A673 (cell line): ENCODE data around the gene SYTL3.

Source experiments
- EZH2 ChIP-seq: fragments of 200-600 bp; sonication (generic); IDR thresholded peaks from 2 replicates; pipeline ENCODE4 v1.6.1; 2017; ENCODE audit warnings: borderline replicate concordance, low read depth, mild to moderate bottlenecking, mixed read lengths, antibody characterized with exemption, low read length; ENCODE audit not compliant: poor library complexity, severe bottlenecking
- TF ChIP-seq, protein P1 (sequence below): fragments of 300-800, 200-600 bp; sonication (generic); conservative IDR thresholded peaks from 2 replicates; pipeline ENCODE4 v1.5.1; 2017; ENCODE audit warnings: low read depth, mild to moderate bottlenecking, antibody characterized with exemption, low read length, moderate library complexity, mixed read lengths

DNA sequence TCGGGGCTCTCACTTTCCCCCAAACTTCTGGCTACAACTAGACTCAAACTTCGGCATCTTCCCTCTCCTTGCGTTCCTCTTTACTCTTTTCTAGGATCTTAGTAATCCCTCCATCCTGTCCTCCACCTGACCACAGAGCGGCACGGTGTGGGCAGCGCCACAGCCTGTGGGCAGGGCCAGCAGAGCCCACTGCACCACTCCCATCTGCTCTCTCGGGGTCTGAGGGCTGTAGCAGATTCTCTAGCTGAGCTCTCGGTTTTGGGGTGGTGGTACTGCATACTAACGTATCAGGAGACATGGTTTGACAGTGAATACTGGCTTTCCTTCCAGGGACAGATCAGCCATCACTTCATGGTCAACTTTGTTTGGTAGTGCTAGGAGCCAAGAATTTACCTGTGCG, 111.9 kb downstream of the SYTL3 start:
- TF ChIP-seq, protein P1, sequence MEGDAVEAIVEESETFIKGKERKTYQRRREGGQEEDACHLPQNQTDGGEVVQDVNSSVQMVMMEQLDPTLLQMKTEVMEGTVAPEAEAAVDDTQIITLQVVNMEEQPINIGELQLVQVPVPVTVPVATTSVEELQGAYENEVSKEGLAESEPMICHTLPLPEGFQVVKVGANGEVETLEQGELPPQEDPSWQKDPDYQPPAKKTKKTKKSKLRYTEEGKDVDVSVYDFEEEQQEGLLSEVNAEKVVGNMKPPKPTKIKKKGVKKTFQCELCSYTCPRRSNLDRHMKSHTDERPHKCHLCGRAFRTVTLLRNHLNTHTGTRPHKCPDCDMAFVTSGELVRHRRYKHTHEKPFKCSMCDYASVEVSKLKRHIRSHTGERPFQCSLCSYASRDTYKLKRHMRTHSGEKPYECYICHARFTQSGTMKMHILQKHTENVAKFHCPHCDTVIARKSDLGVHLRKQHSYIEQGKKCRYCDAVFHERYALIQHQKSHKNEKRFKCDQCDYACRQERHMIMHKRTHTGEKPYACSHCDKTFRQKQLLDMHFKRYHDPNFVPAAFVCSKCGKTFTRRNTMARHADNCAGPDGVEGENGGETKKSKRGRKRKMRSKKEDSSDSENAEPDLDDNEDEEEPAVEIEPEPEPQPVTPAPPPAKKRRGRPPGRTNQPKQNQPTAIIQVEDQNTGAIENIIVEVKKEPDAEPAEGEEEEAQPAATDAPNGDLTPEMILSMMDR: no peak
- no peak for TF ChIP-seq EZH2
